Measurements from ENCODE around the gene PLA1A.
"Not testable (repeated sequence)": the region's sequence is repeated elsewhere in the genome, so short reads cannot be mapped to it uniquely, and the experiment has no call there.

PLA1A gene

GRCh38 chr3:119597548-119598288 is at the start of gene PLA1A:
TSS of gene PLA1A (plus strand) at chr3:119597885. CDS start at chr3:119597914, 29 bp downstream.
- peak; percentile 51 for DNase-seq

GRCh38 chr3:119548341-119548740 is 49.3 kb upstream of the PLA1A start:
- DNase-seq = peak; percentile 73

GRCh38 chr3:119550192-119550910 is 47.3 kb upstream of the PLA1A start:
- DNase-seq = peak; percentile 50

GRCh38 chr3:119551598-119551997 is 46.1 kb upstream of the PLA1A start:
- DNase-seq = no peak

GRCh38 chr3:119552928-119553327 is 44.8 kb upstream of the PLA1A start:
- DNase-seq = not testable (repeated sequence)

- no peak for DNase-seq
Measured at GRCh38 chr3:119553823-119554415, 43.8 kb upstream of the PLA1A start.

GRCh38 chr3:119555309-119555735 is 42.4 kb upstream of the PLA1A start:
- DNase-seq = peak; percentile 98

GRCh38 chr3:119555929-119556328 is 41.8 kb upstream of the PLA1A start:
- DNase-seq = no peak

- no peak for DNase-seq
Measured at GRCh38 chr3:119557192-119557876, 40.4 kb upstream of the PLA1A start.

- DNase-seq = peak; percentile 65
Measured at GRCh38 chr3:119557877-119558269, 39.8 kb upstream of the PLA1A start.

- peak; percentile 55 for DNase-seq
Measured at GRCh38 chr3:119558626-119559317, 38.9 kb upstream of the PLA1A start.

- DNase-seq = peak; percentile 95
Measured at GRCh38 chr3:119559441-119559963, 38.2 kb upstream of the PLA1A start, which contains the start of gene CD80. TSS of gene CD80 (minus strand) at chr3:119559614. CDS start at chr3:119557728, 1,886 bp downstream.

GRCh38 chr3:119560160-119560559 is 37.5 kb upstream of the PLA1A start:
- DNase-seq = no peak

- peak; percentile 99 for DNase-seq
Measured at GRCh38 chr3:119562307-119562961, 35.3 kb upstream of the PLA1A start.

- DNase-seq = not testable (repeated sequence)
Measured at GRCh38 chr3:119563334-119563733, 34.4 kb upstream of the PLA1A start.

- DNase-seq = no peak
Measured at GRCh38 chr3:119569156-119569555, 28.5 kb upstream of the PLA1A start.

- peak; percentile 99 for DNase-seq
Measured at GRCh38 chr3:119570229-119570628, 27.5 kb upstream of the PLA1A start.

GRCh38 chr3:119571230-119571629 is 26.5 kb upstream of the PLA1A start:
- DNase-seq = no peak

- peak; percentile 80 for DNase-seq
Measured at GRCh38 chr3:119571688-119572087, 26.0 kb upstream of the PLA1A start.

- no peak for DNase-seq
Measured at GRCh38 chr3:119575507-119575906, 22.2 kb upstream of the PLA1A start.

GRCh38 chr3:119579366-119580066 is 18.2 kb upstream of the PLA1A start, which contains the start of gene ADPRH:
TSS of gene ADPRH (plus strand) at chr3:119579492. CDS start at chr3:119582170, 2,678 bp downstream.
- peak; percentile 96 for DNase-seq
